Astrocyte (in vitro differentiated cells and primary cell): ENCODE results near the gene PAPLN. TPM values are rescaled to one million over a fixed set of nuclear protein-coding genes. Genes with fewer than 3 reads are reported as not detected.

Experiments
- DNase-seq: peaks from one replicate; pipeline ENCODE4 v3.0.0-alpha.2; 2010; ENCODE audit warnings: low read depth
- FAIRE-seq: peaks from 2 replicates; lab custom pipeline; 2011; peaks lifted over from hg19 to GRCh38; lab: Jason Lieb, UNC
- H2AFZ ChIP-seq: 2 replicates; pipeline ENCODE4 v1.6.0; 2012; ENCODE audit warnings: low read depth, low read length, inconsistent platforms
- H3K27ac ChIP-seq: 2 replicates; pipeline ENCODE4 v1.5.1; 2011; ENCODE audit warnings: low read depth, low read length, inconsistent platforms
- H3K27me3 ChIP-seq: 2 replicates; pipeline ENCODE4 v1.6.0; 2011; ENCODE audit warnings: low read length, inconsistent platforms; ENCODE audit not compliant: insufficient read depth
- H3K36me3 ChIP-seq: 2 replicates; pipeline ENCODE4 v1.5.1; 2011; ENCODE audit warnings: low read length, inconsistent platforms; ENCODE audit not compliant: insufficient read depth
- H3K4me1 ChIP-seq: 2 replicates; pipeline ENCODE4 v1.5.1; 2011; ENCODE audit warnings: low read length, inconsistent platforms; ENCODE audit not compliant: insufficient read depth
- H3K4me2 ChIP-seq: 2 replicates; pipeline ENCODE4 v1.6.0; 2012; ENCODE audit warnings: low read length, inconsistent platforms
- H3K4me3 ChIP-seq: 2 replicates; pipeline ENCODE4 v1.5.1; 2011; ENCODE audit warnings: low read depth, mild to moderate bottlenecking, low read length, inconsistent platforms; ENCODE audit not compliant: insufficient read depth
- H3K79me2 ChIP-seq: 2 replicates; pipeline ENCODE4 v1.6.0; 2012; ENCODE audit warnings: mild to moderate bottlenecking, low read length, inconsistent platforms; ENCODE audit not compliant: insufficient read depth
- H3K9ac ChIP-seq: 2 replicates; pipeline ENCODE4 v1.6.0; 2012; ENCODE audit warnings: mild to moderate bottlenecking, low read length, inconsistent platforms
- H3K9me3 ChIP-seq: 2 replicates; pipeline ENCODE4 v1.5.1; 2012; ENCODE audit warnings: low read depth, mild to moderate bottlenecking, low read length, inconsistent platforms; ENCODE audit not compliant: insufficient read depth
- H4K20me1 ChIP-seq: 2 replicates; pipeline ENCODE4 v1.6.0; 2012; ENCODE audit warnings: low read length, inconsistent platforms; ENCODE audit not compliant: insufficient read depth
- H3K27ac Mint-ChIP-seq: one replicate; pipeline ENCODE4 v1.8.0; 2021; ENCODE audit warnings: mild to moderate bottlenecking, mixed read lengths; ENCODE audit not compliant: unreplicated experiment
- H3K27me3 Mint-ChIP-seq: one replicate; pipeline ENCODE4 v1.8.0; 2021; ENCODE audit warnings: low read depth, mixed read lengths; ENCODE audit not compliant: unreplicated experiment
- H3K36me3 Mint-ChIP-seq: one replicate; pipeline ENCODE4 v1.8.0; 2021; ENCODE audit warnings: low read depth, mixed read lengths; ENCODE audit not compliant: unreplicated experiment
- H3K4me1 Mint-ChIP-seq: one replicate; pipeline ENCODE4 v1.8.0; 2021; ENCODE audit warnings: low read depth, mixed read lengths; ENCODE audit not compliant: unreplicated experiment
- H3K4me3 Mint-ChIP-seq: one replicate; pipeline ENCODE4 v1.8.0; 2021; ENCODE audit warnings: mild to moderate bottlenecking, moderate library complexity, mixed read lengths; ENCODE audit not compliant: unreplicated experiment
- H3K9me3 Mint-ChIP-seq: one replicate; pipeline ENCODE4 v1.8.0; 2021; ENCODE audit warnings: mild to moderate bottlenecking, mixed read lengths; ENCODE audit not compliant: unreplicated experiment
- EZH2 ChIP-seq: IDR thresholded peaks from 2 replicates; pipeline ENCODE4 v1.6.1; 2012; ENCODE audit warnings: mild to moderate bottlenecking, low read length, inconsistent platforms; ENCODE audit not compliant: insufficient read depth
- total RNA-seq: library from RNA; stranded (reverse); gene quantifications from 2 replicates; pipeline ENCODE4 v1.2.1, GENCODE V29; 2021
- TF ChIP-seq, protein P1 (sequence below): IDR thresholded peaks from 2 replicates; pipeline ENCODE4 v1.5.1; 2011; ENCODE audit warnings: low read depth, mild to moderate bottlenecking, inconsistent platforms, low read length, moderate library complexity; ENCODE audit not compliant: insufficient read depth

PAPLN gene
- total RNA-seq, 1 donor from 2014 or later = 5.0 TPM

DNA sequence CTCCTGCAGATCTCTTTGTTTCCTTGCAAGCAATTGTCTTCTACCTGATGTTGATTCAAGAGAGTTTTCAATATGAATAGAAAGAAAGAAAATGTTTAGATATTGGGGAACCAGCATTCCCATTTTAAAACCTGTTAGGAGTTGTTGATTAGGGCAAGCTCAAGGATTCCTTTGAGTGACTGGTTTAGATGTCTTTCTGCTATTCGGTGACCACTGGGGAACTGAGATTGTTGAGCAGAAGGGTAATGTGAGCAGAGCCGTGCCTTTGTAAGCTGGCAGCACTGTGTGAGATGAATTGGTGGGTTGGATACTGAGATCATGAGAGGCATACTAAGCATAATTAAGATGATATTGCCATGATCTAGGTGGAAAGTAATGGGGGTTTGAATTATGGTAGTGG lies 39.1 kb upstream of the PAPLN start:
- Histone ChIP-seq H3K27me3 (no peaks in the 10 kb centered on the region), H3K79me2 (no peaks in the 10 kb centered on the region), H3K4me3 (no peak overlapping the region), H4K20me1 (no peaks in the 10 kb centered on the region), H3K9ac (no peak overlapping the region), H3K27ac (no peak overlapping the region), H3K4me2 (no peak overlapping the region), H3K9me3 (no peaks in the 10 kb centered on the region), H3K36me3 (peaks cover 10% of the 10 kb centered on the region), H2AFZ (no peak overlapping the region), H3K4me1 (no peaks in the 10 kb centered on the region)
- H3K36me3 Mint-ChIP-seq = peaks cover 15% of the 10 kb centered on the region
- DNase-seq (no peak), FAIRE-seq (no peak)
- TF ChIP-seq EZH2 = no peak
- TF ChIP-seq, protein P1, sequence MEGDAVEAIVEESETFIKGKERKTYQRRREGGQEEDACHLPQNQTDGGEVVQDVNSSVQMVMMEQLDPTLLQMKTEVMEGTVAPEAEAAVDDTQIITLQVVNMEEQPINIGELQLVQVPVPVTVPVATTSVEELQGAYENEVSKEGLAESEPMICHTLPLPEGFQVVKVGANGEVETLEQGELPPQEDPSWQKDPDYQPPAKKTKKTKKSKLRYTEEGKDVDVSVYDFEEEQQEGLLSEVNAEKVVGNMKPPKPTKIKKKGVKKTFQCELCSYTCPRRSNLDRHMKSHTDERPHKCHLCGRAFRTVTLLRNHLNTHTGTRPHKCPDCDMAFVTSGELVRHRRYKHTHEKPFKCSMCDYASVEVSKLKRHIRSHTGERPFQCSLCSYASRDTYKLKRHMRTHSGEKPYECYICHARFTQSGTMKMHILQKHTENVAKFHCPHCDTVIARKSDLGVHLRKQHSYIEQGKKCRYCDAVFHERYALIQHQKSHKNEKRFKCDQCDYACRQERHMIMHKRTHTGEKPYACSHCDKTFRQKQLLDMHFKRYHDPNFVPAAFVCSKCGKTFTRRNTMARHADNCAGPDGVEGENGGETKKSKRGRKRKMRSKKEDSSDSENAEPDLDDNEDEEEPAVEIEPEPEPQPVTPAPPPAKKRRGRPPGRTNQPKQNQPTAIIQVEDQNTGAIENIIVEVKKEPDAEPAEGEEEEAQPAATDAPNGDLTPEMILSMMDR = no peak
- H3K27me3 Mint-ChIP-seq = no peaks in the 10 kb centered on the region
- H3K4me3 Mint-ChIP-seq = no peak overlapping the region
- no peaks in the 10 kb centered on the region for H3K9me3 Mint-ChIP-seq
- H3K4me1 Mint-ChIP-seq = no peaks in the 10 kb centered on the region
- peak overlapping the region; percentile 71 for H3K27ac Mint-ChIP-seq

DNA sequence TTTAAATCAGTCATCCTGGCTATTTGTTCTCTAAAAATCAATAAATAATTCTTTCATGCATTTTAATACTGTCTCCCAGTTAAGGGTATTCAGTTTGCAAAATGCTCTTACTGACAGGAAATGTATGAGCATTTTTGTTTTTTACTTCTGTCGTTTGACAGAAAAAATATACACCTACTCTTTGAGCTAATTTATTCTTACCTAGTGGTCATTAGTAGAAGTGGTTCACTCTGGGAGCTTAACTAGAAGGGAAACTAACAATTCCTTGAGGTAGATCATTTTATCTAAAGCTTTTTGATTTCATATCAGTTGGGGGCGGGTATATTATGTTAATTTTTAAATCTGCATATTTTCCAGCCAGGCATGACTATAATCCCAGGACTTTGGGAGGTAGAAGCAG lies 33.8 kb upstream of the PAPLN start:
- Histone ChIP-seq H3K4me3 (no peak overlapping the region), H3K9ac (no peak overlapping the region), H3K4me2 (no peak overlapping the region), H3K4me1 (no peaks in the 10 kb centered on the region), H3K36me3 (peaks cover 26% of the 10 kb centered on the region), H3K9me3 (peaks cover 2% of the 10 kb centered on the region), H4K20me1 (no peaks in the 10 kb centered on the region), H2AFZ (no peak overlapping the region), H3K79me2 (no peaks in the 10 kb centered on the region), H3K27me3 (no peaks in the 10 kb centered on the region), H3K27ac (no peak overlapping the region)
- no peaks in the 10 kb centered on the region for H3K4me1 Mint-ChIP-seq
- no peaks in the 10 kb centered on the region for H3K27me3 Mint-ChIP-seq
- peaks cover 22% of the 10 kb centered on the region for H3K36me3 Mint-ChIP-seq
- FAIRE-seq (no peak), DNase-seq (no peak)
- H3K4me3 Mint-ChIP-seq = no peak overlapping the region
- H3K9me3 Mint-ChIP-seq = no peaks in the 10 kb centered on the region
- TF ChIP-seq, protein P1 = no peak
- H3K27ac Mint-ChIP-seq = no peak overlapping the region

DNA sequence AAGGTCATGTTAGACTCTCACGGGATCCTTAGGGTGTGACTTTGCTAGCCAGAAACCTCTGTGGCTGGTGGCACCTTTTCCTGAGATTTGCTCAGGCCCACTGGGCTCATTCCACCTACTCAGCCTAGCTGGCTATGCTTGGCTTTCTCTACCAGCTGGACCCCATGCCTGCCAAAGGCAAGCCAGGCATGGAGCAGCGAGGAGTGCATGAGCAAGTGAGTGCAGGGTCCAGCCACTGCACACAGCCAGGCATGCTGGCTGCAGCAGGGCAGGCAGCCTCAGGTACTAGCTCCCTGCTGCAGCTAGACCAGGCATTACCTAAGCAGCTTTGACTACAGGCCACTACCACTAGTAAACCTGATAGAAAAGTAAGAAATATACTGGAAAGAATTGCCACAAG lies 29.7 kb upstream of the PAPLN start:
- Mint-ChIP-seq H3K36me3 (peaks cover 12% of the 10 kb centered on the region), H3K27me3 (no peaks in the 10 kb centered on the region), H3K9me3 (no peaks in the 10 kb centered on the region), H3K4me1 (no peaks in the 10 kb centered on the region), H3K4me3 (no peak overlapping the region), H3K27ac (no peak overlapping the region)
- H3K9me3 ChIP-seq = peaks cover 2% of the 10 kb centered on the region
- no peak overlapping the region for H3K4me3 ChIP-seq
- DNase-seq = no peak
- no peak overlapping the region for H3K9ac ChIP-seq
- peaks cover 16% of the 10 kb centered on the region for H3K4me1 ChIP-seq
- H3K36me3 ChIP-seq = peaks cover 34% of the 10 kb centered on the region
- H3K27ac ChIP-seq = no peak overlapping the region
- H3K4me2 ChIP-seq = no peak overlapping the region
- no peaks in the 10 kb centered on the region for H3K27me3 ChIP-seq
- no peaks in the 10 kb centered on the region for H4K20me1 ChIP-seq
- TF ChIP-seq, protein P1 = no peak
- TF ChIP-seq EZH2 = no peak
- H2AFZ ChIP-seq = no peak overlapping the region
- FAIRE-seq = no peak
- H3K79me2 ChIP-seq = no peaks in the 10 kb centered on the region
